Brain pericyte (primary cell): ENCODE measurements around the gene LRRC14B.
"Not testable (repeated sequence)": the region's sequence is repeated elsewhere in the genome, so short reads cannot be mapped to it uniquely, and the experiment has no call there.

ENCODE experiments used
- DNase-seq: peaks from one replicate; pipeline ENCODE4 v3.0.0-alpha.2; 2012; ENCODE audit warnings: low read depth, low spot score

The LRRC14B gene

DNA sequence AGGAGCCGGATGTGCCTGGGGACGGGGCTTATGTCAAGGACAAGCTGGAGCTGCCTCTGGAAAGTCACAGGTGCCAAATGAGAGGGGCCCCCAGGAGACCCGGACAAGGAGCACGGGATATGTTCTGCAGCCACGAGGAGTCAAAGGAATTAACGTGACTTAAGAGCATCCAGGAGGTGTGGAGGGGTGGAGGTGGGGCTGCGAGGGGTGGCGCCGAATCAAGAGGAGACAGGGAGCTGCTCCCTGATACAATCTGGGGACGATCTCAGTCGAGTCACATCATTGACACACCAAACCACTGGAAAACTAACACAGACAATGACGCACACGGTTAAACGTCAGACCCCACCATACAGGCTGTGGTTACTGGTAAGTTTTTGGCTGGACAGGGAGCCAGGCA, 16.3 kb downstream of the LRRC14B start:
- DNase-seq, result no peak

GRCh38 chr5:208449-209114, 17.3 kb downstream of the LRRC14B start:
- DNase-seq, result no peak

GRCh38 chr5:213803-214395, 22.6 kb downstream of the LRRC14B start:
- no peak for DNase-seq

DNA sequence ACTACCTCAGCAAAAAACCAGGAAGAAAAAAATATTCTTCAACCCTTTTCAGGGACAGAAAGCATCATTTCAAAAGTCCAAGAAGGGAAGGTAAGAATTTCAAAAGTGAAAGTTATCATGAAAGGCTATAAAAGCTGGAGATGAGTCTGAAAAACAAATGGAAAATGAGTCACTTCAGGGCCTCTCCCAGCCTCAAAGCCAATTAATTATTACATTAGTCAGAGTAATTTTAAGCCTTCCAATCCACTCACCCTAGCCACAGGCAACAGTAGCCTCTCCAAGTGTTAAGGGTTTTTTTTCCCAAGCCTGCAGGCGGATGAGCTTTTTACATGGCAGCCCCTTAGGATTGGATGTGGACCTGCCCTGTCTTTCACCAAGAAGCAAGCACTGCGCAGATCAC, 24.0 kb downstream of the LRRC14B start:
- not testable (repeated sequence) for DNase-seq

GRCh38 chr5:216076-216475, 24.8 kb downstream of the LRRC14B start:
- DNase-seq, result not testable (repeated sequence)

- peak; percentile 87 for DNase-seq
Observed at GRCh38 chr5:217494-218456, 26.5 kb downstream of the LRRC14B start, which contains the start of the genes CCDC127 and SDHA. Gene CCDC127 (minus strand): TSS chr5:218153. CDS start chr5:216849, 1,304 bp downstream. Gene SDHA (plus strand): TSS chr5:218320. CDS start chr5:218356, 36 bp downstream.

- no peak for DNase-seq
Observed at GRCh38 chr5:218457-219291, 27.4 kb downstream of the LRRC14B start.

DNA sequence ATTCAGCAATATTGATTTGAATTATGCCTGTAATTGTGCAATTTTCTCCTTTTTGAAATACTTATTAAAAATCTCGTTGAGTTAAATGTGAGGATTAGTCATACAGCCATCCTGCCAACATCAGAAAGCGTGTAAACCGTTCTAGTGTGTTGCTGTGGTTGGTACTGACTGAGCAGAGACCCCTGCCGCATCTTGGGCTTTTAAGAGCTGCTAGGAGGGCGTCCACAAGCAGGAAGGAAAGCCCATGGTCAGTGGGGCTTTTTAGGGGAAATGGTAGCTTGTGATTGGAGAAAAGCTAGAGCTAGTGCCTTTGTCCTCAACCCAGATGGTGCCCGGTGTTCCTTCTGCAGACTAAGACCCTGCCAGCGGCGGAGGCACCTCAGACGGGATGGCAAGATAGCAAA, 28.2 kb downstream of the LRRC14B start:
- DNase-seq, result no peak

DNA sequence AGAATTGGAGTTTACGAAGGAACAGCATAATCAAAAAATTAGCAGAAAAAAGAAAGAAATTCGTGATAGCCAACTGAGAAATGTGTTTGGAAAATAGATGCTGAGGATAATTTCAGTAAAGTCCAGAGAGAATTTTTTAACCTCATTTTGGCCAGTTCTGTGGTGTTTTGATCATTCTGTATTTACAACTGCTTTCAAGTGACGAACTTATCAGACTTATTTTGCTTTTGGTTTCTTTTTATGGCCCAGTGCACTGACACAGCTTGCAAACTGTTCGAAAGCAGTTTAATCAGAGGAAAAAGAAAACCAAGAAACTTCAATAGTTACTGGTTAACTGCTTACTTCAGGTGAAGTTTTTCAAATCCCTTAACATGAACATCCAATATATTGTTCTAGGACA, 28.7 kb downstream of the LRRC14B start:
- DNase-seq, result no peak

- not testable (repeated sequence) for DNase-seq
Observed at GRCh38 chr5:222951-223715, 31.8 kb downstream of the LRRC14B start.

- DNase-seq, result no peak
Observed at GRCh38 chr5:223791-224190, 32.5 kb downstream of the LRRC14B start.

DNA sequence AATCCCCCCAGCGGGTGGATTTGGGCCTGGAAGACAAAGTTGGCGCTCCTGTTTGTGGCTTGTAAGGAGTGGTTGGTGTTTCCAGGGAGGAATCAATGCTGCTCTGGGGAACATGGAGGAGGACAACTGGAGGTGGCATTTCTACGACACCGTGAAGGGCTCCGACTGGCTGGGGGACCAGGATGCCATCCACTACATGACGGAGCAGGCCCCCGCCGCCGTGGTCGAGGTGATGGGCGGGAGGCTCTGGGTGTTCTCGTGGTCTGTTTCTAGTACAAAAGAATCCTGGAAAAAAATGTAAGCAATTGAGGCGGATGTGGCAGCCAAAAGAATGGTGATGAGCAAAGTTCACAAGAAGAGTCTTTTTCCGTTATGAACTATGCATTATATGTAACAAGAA, 34.0 kb downstream of the LRRC14B start:
- DNase-seq, result no peak

DNA sequence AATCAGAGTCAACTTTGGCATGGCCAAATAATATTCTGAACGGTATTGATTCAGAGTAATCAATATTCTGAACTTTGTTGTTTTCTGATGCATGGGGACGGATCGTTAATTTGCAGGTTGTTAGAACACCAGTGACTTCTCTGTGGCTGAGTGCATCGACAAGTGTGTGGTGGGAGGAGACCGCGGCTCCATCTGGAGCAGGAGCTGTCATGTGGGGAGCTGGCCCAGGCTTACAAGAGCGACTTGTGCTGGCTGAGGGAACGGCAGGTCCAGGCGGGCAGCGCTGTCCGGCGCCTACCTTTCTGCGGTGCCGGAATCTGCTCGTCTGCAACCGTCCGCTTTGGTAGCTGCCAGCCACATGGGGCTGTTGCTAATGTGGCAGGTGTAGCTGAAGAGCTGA, 36.1 kb downstream of the LRRC14B start:
- DNase-seq, result not testable (repeated sequence)

- no peak for DNase-seq
Observed at GRCh38 chr5:228886-229285, 37.6 kb downstream of the LRRC14B start.

DNA sequence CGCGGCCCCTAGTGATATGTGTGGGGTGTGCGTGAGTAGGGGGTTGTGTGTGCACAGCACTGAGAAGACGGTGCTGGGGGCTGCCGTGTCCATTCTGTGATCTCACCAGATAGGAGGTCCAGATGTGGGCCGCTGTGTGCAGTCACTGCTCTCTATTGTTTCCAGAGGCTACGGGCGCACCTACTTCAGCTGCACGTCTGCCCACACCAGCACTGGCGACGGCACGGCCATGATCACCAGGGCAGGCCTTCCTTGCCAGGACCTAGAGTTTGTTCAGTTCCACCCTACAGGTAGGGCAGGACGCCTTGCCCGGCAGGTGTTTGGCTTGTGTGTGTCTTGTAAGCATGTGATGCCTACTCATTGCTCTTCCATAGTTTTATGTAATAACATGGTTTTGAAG, 39.4 kb downstream of the LRRC14B start:
- no peak for DNase-seq

- DNase-seq, result no peak
Observed at GRCh38 chr5:231661-232060, 40.4 kb downstream of the LRRC14B start.

GRCh38 chr5:233426-233825, 42.1 kb downstream of the LRRC14B start:
- DNase-seq, result not testable (repeated sequence)

DNA sequence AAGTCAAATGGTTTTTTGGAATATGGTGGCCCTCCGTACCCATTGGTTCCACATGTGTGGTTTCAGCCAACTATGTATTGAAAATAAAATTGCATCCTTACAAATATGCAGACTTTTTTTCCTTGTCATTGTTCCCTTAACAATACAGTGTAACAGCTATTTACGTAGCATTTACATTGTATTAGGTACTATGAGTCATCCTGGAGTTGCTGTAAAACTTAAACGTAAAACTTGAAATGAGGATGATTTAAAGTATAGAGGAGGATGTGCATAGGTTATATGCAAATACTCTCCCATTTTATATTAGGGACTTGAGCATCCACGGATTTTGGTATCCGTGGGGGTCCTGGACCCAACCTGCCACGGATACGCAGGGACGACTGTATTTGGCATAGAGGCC, 43.2 kb downstream of the LRRC14B start:
- DNase-seq, result no peak

DNA sequence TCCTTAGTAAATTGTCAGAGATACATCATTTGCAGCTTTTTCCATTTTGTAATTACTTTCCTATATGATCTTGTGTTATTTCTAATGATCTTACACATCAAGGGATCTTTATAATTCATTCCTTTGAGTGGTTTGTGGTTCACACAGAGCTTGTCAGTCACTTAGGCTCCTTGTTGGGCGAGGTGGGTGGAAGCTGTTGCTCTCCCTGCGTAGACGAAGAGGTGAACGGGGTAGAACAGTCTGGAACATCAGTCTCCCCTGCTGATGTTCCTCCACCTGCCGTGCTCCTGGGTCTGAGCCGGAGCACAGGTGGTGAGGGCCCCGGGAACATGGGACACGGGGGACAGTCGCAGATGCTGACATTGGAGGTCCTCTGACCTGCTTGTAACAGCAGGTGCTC, 44.2 kb downstream of the LRRC14B start:
- DNase-seq, result not testable (repeated sequence)

DNA sequence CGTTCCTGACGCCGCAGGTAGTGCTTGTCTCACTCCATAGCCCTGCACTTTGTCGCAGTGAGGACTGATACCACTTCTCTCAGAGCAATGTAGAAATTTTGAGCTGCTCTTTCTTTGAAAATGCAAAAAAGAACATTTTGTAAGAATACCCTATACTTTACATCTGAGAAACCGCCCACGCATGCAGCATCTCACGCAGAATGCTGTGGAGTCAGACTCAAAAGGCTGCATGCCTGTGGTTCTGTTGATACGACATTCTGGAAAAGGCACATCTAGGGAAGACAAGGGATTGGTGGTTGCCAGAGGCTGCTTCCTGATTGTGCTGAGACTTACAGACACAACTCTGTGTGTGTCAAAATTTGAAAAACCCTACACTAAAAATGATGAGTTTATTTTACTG, 46.6 kb downstream of the LRRC14B start:
- not testable (repeated sequence) for DNase-seq

- DNase-seq, result not testable (repeated sequence)
Observed at GRCh38 chr5:240550-240949, 49.3 kb downstream of the LRRC14B start.
